Body of pancreas (tissue), 4 donors: ENCODE results near the gene TFB1M. TPM values are rescaled to one million over a fixed set of nuclear protein-coding genes. Genes with fewer than 3 reads are reported as not detected.
"Not testable (repeated sequence)": the region's sequence is repeated elsewhere in the genome, so short reads cannot be mapped to it uniquely, and the experiment has no call there.

ENCODE experiments used
- ATAC-seq: fragments of 150-250 bp; one replicate; pipeline ENCODE4 v1.9.1; 2016
- DNase-seq, 4 donors: peaks; one replicate each; pipeline ENCODE4 v3.0.0-alpha.2; 2019
- H3K27ac ChIP-seq, 4 donors: fragments of 200-600 bp; sonication (generic); 1 replicate in 3 of 4; 2 replicates in 1 of 4; pipeline versions ENCODE4 v1.5.1 to v1.6.1; 2016 to 2019; ENCODE audit warnings: mild to moderate bottlenecking in 1 of 4, mixed read lengths in 1 of 4, moderate library complexity in 1 of 4
- H3K27me3 ChIP-seq, 2 donors: fragments of 200-600 bp; sonication (generic); one replicate each; pipeline ENCODE4 v1.6.0; 2016; ENCODE audit warnings: mild to moderate bottlenecking in 1 of 2
- H3K36me3 ChIP-seq, 2 donors: fragments of 200-600 bp; sonication (generic); replicated peaks in 1 of 2; 2 replicates each; pipeline ENCODE4 v1.5.1; 2016; ENCODE audit warnings: low read depth in 2 of 2; ENCODE audit not compliant: insufficient read depth in 1 of 2
- H3K4me1 ChIP-seq: fragments of 200-600 bp; sonication (generic); one replicate; pipeline ENCODE4 v1.6.0; 2016
- H3K4me3 ChIP-seq, 2 donors: fragments of 200-600 bp; sonication (generic); 1 replicate in 1 of 2; 2 replicates in 1 of 2; pipeline ENCODE4 v1.5.1; 2016 to 2019
- H3K9me3 ChIP-seq, 3 donors: fragments of 200-600 bp; sonication (generic); 1 replicate in 2 of 3; 2 replicates in 1 of 3; pipeline ENCODE4 v1.5.1; 2016
- CTCF ChIP-seq, 7 experiments: fragments of 450-650 bp in 4 of 7; fragments of 200-600 bp in 3 of 7; sonication (generic) in 3 of 7; IDR thresholded peaks; one replicate each; pipeline ENCODE4 v1.5.1; 2016 to 2019; ENCODE audit warnings: antibody characterized with exemption in 7 of 7
- POLR2A ChIP-seq, 3 donors: fragments of 450-650 bp; IDR thresholded peaks; one replicate each; pipeline ENCODE4 v1.6.1; 2016; ENCODE audit warnings: antibody characterized with exemption in 3 of 3, mild to moderate bottlenecking in 2 of 3
- WGBS, 2 donors: methylation state at CpG; one replicate each; pipeline ENCODE4 v1.1.5; 2017; 5-methylcytosine and 5-hydroxymethylcytosine counted together
- intact Hi-C: fragments of 100-400 bp; cut with DNase I; formaldehyde crosslinking; loops from one replicate; pipeline ENCODE4 v1.15.1; 2023
- total RNA-seq, 2 donors: library from RNA; depleted of rRNA; stranded (reverse); fragments of >200 nt; gene quantifications; one replicate each; pipeline ENCODE4 v1.1.0, GENCODE V29; 2016

Gene TFB1M
- total RNA-seq, 2 donors from 2014 or later: 8.8 to 9.9 TPM

- 83 to 96% methylated on average over 5 of the region's 5 CpGs for WGBS, 2 donors
- ATAC-seq, H3K4me1 ChIP-seq, H3K36me3 ChIP-seq, H3K27me3 ChIP-seq, DNase-seq, H3K27ac ChIP-seq, H3K9me3 ChIP-seq, H3K4me3 ChIP-seq, intact Hi-C loops: not testable (repeated sequence)
- peak in 5 of 7 experiments; percentile 10 to 25 (median 22) for TF ChIP-seq CTCF (IDR thresholded peaks at IDR 0.05)
Observed at GRCh38 chr6:155268088-155268867, 46.0 kb downstream of the TFB1M start.

- no peak for TF ChIP-seq CTCF (IDR thresholded peaks at IDR 0.05)
- no peak for TF ChIP-seq POLR2A (IDR thresholded peaks at IDR 0.05)
- Histone ChIP-seq H3K4me1 (no peaks in the 10 kb centered on the region), H3K27me3 (no peaks in the 10 kb centered on the region), H3K4me3 (no peak overlapping the region), H3K27ac (no peak overlapping the region), H3K9me3 (no peaks in the 10 kb centered on the region), H3K36me3 (no peaks in the 10 kb centered on the region)
- ATAC-seq (no peak), DNase-seq (no peak)
- WGBS, 2 donors: 92 to 94% methylated on average over 2 of the region's 2 CpGs
- intact Hi-C loops: no loop called here
Observed at GRCh38 chr6:155267411-155267810, 46.9 kb downstream of the TFB1M start.

- Histone ChIP-seq H3K9me3 (no peaks in the 10 kb centered on the region), H3K4me1 (no peaks in the 10 kb centered on the region), H3K4me3 (no peak overlapping the region), H3K27me3 (no peaks in the 10 kb centered on the region), H3K36me3 (no peaks in the 10 kb centered on the region), H3K27ac (no peak overlapping the region)
- no peak for TF ChIP-seq POLR2A (IDR thresholded peaks at IDR 0.05)
- no peak for TF ChIP-seq CTCF (IDR thresholded peaks at IDR 0.05)
- WGBS, 2 donors: 94 to 95% methylated on average over 4 of the region's 4 CpGs
- ATAC-seq: no peak
- no peak for DNase-seq
- intact Hi-C loops: no loop called here
Observed at GRCh38 chr6:155265843-155266535, 48.3 kb downstream of the TFB1M start.

GRCh38 chr6:155264693-155265320 is 49.5 kb downstream of the TFB1M start:
- no peaks in the 10 kb centered on the region for H3K9me3 ChIP-seq
- H3K36me3 ChIP-seq: peaks cover 0 to 3% of the 10 kb centered on the region in 2 donors
- ATAC-seq: no peak
- no peak overlapping the region for H3K27ac ChIP-seq
- WGBS, 2 donors: 83 to 98% methylated on average over 9 of the region's 9 CpGs
- no peaks in the 10 kb centered on the region for H3K4me1 ChIP-seq
- intact Hi-C loops: no loop called here
- H3K4me3 ChIP-seq: no peak overlapping the region
- H3K27me3 ChIP-seq: no peaks in the 10 kb centered on the region
- no peak for DNase-seq
- TF ChIP-seq CTCF (IDR thresholded peaks at IDR 0.05) (no peak), POLR2A (IDR thresholded peaks at IDR 0.05) (no peak)
